SK-N-MC (cell line): Measurements from ENCODE around the gene LRMDA.

Experiments
- DNase-seq: peaks from one replicate; pipeline ENCODE4 v3.0.0-alpha.2; 2011; ENCODE audit warnings: low read depth, low spot score
- H3K27ac ChIP-seq: fragments of 200-600 bp; sonication (generic); 2 replicates; pipeline ENCODE4 v1.5.1; 2016; ENCODE audit warnings: mixed run types
- H3K36me3 ChIP-seq: fragments of 200-600 bp; sonication (generic); 2 replicates; pipeline ENCODE4 v1.6.1; 2017; ENCODE audit warnings: antibody characterized with exemption, low read length, mixed read lengths; ENCODE audit not compliant: insufficient read depth
- H3K4me3 ChIP-seq: fragments of 200-600 bp; sonication (generic); 2 replicates; pipeline ENCODE4 v1.5.1; 2016
- H3K9ac ChIP-seq: fragments of 200-600 bp; sonication (generic); 2 replicates; pipeline ENCODE4 v1.8.0; 2017; ENCODE audit warnings: mixed run types, mixed read lengths; ENCODE audit not compliant: insufficient read length
- H3K9me3 ChIP-seq: fragments of 200-600 bp; sonication (generic); 2 replicates; pipeline ENCODE4 v1.6.1; 2017; ENCODE audit warnings: low read depth, mild to moderate bottlenecking, antibody characterized with exemption, low read length, moderate library complexity, mixed read lengths
- EZH2 ChIP-seq: fragments of 200-600 bp; sonication (generic); IDR thresholded peaks from one replicate; pipeline ENCODE4 v1.6.1; 2017; ENCODE audit warnings: antibody characterized with exemption
- FOXP2 ChIP-seq: optimal IDR thresholded peaks from 2 replicates; pipeline ENCODE3; 2011; ENCODE audit warnings: mild to moderate bottlenecking, moderate library complexity; ENCODE audit not compliant: insufficient read depth; ENCODE audit errors: extremely low read length, control extremely low read depth
- POLR2AphosphoS5 ChIP-seq: IDR thresholded peaks from 2 replicates; pipeline ENCODE4 v1.6.1; 2012; ENCODE audit warnings: mild to moderate bottlenecking, low read depth, low read length, borderline replicate concordance

LRMDA gene

DNA sequence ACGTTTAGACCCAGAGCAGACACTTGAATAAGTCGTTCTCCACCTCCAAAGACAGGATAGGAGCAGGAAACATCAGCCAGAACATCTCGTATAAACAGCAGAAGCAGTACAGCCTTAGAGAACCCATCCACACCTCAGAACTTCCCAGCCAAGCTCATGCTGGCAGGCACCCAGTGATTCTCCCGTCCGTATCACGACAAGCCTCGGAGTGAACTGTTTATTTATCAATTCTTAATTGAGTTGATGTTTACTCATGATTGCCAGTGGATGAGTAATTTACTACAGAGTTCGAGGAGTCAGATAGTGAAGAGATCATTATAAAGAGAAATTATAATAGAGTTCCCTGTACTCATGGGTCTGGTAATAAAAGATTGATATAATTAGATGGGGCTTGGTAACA is 811.5 kb downstream of the LRMDA start:
- H3K9me3 ChIP-seq, result no peaks in the 10 kb centered on the region
- H3K36me3 ChIP-seq, result no peaks in the 10 kb centered on the region
- H3K9ac ChIP-seq, result no peak overlapping the region
- H3K4me3 ChIP-seq, result no peak overlapping the region
- TF ChIP-seq FOXP2 (no peak), EZH2 (no peak), POLR2AphosphoS5 (no peak)
- no peak for DNase-seq
- H3K27ac ChIP-seq, result no peak overlapping the region

DNA sequence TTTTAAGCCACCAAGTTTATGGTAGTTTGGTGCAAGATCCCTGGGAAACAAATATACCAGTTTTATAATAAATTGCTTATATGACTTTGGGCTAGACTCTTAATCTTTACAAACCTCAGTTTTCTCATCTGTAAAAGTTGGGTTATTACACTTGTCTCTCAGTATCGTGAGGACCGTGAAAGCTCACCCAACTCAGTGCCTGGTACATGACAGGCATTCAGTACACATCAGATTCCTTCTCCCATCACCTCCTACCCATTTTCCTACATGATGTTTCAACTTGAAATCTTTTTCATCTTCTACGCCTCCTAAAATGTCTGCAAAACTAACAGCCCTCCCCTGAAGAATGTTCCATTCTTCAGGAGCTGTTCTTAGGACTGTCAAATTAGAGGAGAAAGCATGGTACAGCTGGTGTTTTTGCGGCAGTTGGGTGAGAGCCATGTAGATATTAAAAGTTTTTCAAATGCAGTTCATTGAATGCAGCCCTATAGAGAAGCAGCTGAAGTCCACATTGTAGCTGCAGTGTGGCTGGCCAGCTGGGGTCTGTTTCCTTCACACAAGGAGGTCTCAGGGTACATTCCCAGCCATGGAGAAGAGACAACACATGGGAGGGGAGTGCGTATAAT is 812.8 kb downstream of the LRMDA start:
- no peak for DNase-seq
- H3K36me3 ChIP-seq, result no peaks in the 10 kb centered on the region
- H3K9ac ChIP-seq, result no peak overlapping the region
- no peaks in the 10 kb centered on the region for H3K9me3 ChIP-seq
- H3K4me3 ChIP-seq, result no peak overlapping the region
- no peak overlapping the region for H3K27ac ChIP-seq
- TF ChIP-seq FOXP2, result no peak
- TF ChIP-seq POLR2AphosphoS5, result no peak
- TF ChIP-seq EZH2, result no peak

- Histone ChIP-seq H3K27ac (no peak overlapping the region), H3K4me3 (no peak overlapping the region), H3K9me3 (no peaks in the 10 kb centered on the region), H3K36me3 (no peaks in the 10 kb centered on the region), H3K9ac (no peak overlapping the region)
- no peak for TF ChIP-seq FOXP2
- TF ChIP-seq EZH2, result no peak
- TF ChIP-seq POLR2AphosphoS5, result no peak
- no peak for DNase-seq
Measured at GRCh38 chr10:76245951-76246495, 814.6 kb downstream of the LRMDA start.

DNA sequence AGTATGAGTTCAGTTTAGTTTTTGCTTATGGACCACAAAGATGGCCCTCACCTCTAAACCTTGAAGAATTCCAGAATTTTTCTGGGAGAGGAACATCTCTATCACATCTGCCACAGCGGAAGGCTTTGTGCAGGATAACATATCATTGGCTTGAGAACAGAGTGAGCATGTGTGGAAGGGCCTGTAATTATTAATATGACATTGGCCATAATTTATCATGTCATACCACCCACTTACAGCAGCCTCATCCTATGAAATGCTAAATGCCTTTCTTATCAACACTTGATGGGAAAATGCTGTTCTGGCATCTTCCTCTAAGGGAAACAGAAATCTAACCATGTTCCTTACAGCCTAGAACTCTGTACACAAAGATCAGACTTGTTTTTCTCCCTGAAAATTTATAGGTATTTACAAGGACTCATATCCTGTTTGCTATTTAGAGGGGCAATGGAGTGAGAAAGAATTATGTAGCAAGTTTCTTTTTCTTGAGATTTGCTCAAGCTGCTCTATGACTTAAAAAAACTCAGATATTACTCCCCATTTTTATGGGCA is 817.3 kb downstream of the LRMDA start:
- Histone ChIP-seq H3K9me3 (no peaks in the 10 kb centered on the region), H3K36me3 (no peaks in the 10 kb centered on the region), H3K4me3 (no peak overlapping the region), H3K27ac (no peak overlapping the region), H3K9ac (no peak overlapping the region)
- no peak for TF ChIP-seq EZH2
- TF ChIP-seq FOXP2, result no peak
- TF ChIP-seq POLR2AphosphoS5, result no peak
- DNase-seq, result no peak

DNA sequence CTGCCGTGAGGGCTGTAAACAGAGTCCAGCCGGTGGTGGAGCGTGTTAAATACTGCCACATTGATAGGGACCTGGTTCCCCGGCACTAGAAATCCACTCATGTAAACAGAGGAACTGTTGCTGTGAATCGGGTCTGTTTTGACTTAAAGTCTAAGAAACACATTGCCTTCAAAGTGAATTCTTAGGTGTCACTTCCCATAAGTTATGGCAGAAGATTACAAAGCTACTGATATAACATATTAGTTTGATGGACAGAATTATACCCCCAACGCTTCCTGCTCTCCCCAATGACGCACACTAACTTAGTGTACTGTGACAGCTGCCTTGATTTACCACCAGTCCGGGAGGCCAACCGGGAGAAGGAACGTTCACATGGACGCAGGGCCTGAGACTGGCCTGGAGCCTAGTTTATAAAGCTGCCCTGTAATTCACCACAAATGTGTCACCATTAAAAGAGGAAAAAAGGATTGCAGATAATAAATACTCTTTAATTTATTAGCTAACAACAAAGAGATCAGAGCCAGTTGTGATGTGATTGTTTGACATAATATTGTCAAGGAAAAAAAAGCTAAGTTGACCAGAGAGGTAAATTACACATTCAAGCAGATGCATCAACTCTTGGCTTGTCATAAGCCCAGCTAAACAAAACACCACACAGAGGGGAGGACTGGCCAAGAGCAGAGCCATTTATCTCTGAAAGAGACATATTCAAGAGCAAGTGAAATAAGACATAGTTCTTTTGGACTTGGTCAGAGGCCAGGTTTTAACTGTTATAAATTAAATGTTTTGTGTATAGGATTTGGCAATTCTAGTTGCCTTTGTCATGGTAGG is 820.6 kb downstream of the LRMDA start:
- H3K4me3 ChIP-seq, result no peak overlapping the region
- no peak for DNase-seq
- no peak overlapping the region for H3K9ac ChIP-seq
- H3K36me3 ChIP-seq, result no peaks in the 10 kb centered on the region
- H3K27ac ChIP-seq, result no peak overlapping the region
- H3K9me3 ChIP-seq, result no peaks in the 10 kb centered on the region
- no peak for TF ChIP-seq FOXP2
- TF ChIP-seq POLR2AphosphoS5, result no peak
- TF ChIP-seq EZH2, result no peak

GRCh38 chr10:76252733-76253132 is 821.3 kb downstream of the LRMDA start:
- no peak overlapping the region for H3K9ac ChIP-seq
- no peak overlapping the region for H3K4me3 ChIP-seq
- H3K27ac ChIP-seq, result no peak overlapping the region
- H3K36me3 ChIP-seq, result no peaks in the 10 kb centered on the region
- H3K9me3 ChIP-seq, result no peaks in the 10 kb centered on the region
- TF ChIP-seq EZH2 (no peak), POLR2AphosphoS5 (no peak), FOXP2 (no peak)
- no peak for DNase-seq

GRCh38 chr10:76255241-76255640 is 823.8 kb downstream of the LRMDA start:
- no peak overlapping the region for H3K4me3 ChIP-seq
- H3K36me3 ChIP-seq, result no peaks in the 10 kb centered on the region
- H3K9ac ChIP-seq, result no peak overlapping the region
- H3K9me3 ChIP-seq, result no peaks in the 10 kb centered on the region
- DNase-seq, result no peak
- TF ChIP-seq POLR2AphosphoS5, result no peak
- no peak for TF ChIP-seq FOXP2
- TF ChIP-seq EZH2, result no peak
- H3K27ac ChIP-seq, result no peak overlapping the region

DNA sequence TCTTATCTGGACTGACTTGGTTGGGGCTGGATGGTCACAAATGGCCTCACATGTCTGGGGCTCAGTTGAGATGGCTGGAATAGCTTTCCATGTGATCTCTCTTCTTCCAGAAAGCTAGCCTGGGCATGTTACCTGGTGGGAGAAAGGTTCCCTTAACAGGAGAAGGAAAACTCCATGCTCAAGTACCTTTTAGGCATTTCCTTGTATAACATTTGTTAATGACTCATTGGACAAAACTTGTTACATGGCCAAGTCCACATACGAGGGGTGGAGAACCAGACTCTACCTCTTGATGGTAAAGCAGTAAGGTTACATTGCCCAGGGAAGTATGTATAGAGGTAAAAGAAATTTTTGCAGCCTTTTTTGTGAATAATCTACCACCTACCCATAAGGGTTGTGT is 826.4 kb downstream of the LRMDA start:
- Histone ChIP-seq H3K9ac (no peak overlapping the region), H3K36me3 (no peaks in the 10 kb centered on the region), H3K4me3 (no peak overlapping the region), H3K27ac (no peak overlapping the region), H3K9me3 (no peaks in the 10 kb centered on the region)
- no peak for TF ChIP-seq POLR2AphosphoS5
- TF ChIP-seq FOXP2, result no peak
- no peak for TF ChIP-seq EZH2
- DNase-seq, result no peak

DNA sequence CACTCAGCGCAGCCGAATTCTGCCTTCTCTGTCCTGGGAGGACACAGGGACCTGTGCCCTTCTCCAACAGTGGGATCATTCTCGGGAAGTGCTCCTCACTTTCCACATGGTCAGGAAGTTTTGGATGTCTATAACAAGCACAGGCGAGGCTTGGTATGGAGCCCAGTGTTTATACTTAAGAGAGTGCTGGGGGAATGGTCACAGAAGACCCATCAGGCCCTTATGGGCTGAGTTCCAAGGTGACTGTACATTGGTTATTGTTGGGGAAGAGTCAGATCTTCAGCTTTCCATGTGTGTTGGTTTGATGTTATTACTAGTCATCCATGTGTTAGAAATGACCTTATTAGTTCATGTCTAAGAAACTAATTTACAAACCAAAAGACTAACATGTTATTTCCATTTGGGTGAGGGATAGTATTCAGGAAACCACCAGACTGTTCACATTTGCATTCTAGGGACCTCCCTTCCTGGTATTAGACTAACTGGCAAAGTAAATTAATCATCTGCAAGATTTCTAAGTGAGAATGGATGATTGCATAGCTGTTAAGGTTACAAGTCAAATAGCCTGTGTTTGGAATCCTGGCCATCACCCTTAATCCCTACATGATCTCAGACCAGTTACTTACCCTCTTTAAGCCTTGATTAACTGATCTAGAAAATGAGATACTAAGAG is 834.2 kb downstream of the LRMDA start:
- no peak overlapping the region for H3K27ac ChIP-seq
- H3K4me3 ChIP-seq, result no peak overlapping the region
- TF ChIP-seq FOXP2 (no peak), EZH2 (no peak), POLR2AphosphoS5 (no peak)
- no peaks in the 10 kb centered on the region for H3K9me3 ChIP-seq
- no peak overlapping the region for H3K9ac ChIP-seq
- H3K36me3 ChIP-seq, result no peaks in the 10 kb centered on the region
- no peak for DNase-seq
